Measurements from ENCODE around the gene MAP3K4.
"Not testable (repeated sequence)": the region's sequence is repeated elsewhere in the genome, so short reads cannot be mapped to it uniquely, and the experiment has no call there.

Gene MAP3K4

DNA sequence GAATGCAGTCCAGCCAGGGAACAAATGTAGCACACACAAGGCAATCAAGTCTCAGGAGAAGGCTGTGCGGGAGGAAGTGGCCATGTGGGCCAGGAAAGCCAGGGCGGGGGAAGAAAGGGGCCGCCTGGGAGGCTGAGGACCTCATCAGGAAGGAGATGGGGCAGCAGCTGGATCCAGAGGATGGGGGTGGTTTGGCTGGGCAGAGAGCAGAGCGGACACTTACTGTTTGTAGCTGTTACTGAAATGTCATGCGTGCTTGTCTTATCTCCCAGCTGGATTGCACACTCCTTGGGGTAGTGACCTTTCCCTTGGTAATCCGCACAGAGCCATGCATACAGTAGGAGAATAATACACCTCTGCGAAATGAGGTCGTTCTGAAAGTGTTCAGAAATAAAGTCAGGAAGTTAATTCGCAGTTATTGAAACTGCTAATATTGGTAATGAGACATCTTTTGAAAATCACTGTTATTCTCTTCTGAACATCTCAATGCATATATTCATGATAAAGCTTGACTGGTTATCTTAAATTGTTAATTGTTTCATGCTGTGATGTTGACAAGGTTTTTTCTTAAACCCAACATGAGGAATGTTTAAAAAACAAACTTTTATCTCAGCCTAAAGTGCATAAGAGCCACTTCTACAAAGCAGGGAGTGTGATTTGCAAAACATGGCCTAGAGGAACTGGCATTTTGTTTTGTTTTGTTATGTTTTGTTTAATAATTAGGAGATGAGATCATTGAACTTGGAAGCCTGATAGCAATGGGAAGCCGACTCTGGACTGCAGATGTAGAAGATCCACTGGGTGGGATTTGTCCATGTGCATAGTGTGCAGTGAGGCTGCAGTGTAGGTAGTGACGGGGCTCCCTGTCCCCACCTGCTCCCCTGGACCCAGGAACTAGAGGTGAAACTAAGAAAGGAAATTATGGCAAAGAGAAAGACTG is 18.0 kb upstream of the MAP3K4 start:
- no peak for DNase-seq

GRCh38 chr6:160974304-160974771 is 17.2 kb upstream of the MAP3K4 start:
- DNase-seq = no peak

GRCh38 chr6:160975162-160975561 is 16.4 kb upstream of the MAP3K4 start:
- no peak for DNase-seq

DNA sequence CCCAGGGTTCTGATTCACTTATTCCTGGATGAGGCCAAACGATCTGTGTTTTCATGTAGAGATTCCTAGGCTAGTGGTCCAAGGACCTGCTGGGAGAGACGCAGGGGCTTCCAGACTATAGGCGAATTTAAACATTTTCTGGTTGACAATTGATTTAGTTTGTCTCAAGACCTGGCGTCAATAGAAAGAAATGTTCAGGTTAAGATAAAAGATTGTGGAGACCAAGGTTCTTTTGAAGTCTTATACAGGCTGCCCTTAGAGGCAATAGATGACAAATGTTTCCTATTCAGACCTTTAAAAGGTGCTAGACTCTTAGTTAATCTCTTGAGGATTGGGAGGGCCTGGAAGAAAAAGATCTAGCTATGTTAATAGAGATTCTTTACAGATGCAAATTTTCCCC is 15.6 kb upstream of the MAP3K4 start:
- not testable (repeated sequence) for DNase-seq

GRCh38 chr6:160978141-160978901 is 13.2 kb upstream of the MAP3K4 start:
- no peak for DNase-seq

- no peak for DNase-seq
Observed at GRCh38 chr6:160979061-160979708, 12.4 kb upstream of the MAP3K4 start.

DNA sequence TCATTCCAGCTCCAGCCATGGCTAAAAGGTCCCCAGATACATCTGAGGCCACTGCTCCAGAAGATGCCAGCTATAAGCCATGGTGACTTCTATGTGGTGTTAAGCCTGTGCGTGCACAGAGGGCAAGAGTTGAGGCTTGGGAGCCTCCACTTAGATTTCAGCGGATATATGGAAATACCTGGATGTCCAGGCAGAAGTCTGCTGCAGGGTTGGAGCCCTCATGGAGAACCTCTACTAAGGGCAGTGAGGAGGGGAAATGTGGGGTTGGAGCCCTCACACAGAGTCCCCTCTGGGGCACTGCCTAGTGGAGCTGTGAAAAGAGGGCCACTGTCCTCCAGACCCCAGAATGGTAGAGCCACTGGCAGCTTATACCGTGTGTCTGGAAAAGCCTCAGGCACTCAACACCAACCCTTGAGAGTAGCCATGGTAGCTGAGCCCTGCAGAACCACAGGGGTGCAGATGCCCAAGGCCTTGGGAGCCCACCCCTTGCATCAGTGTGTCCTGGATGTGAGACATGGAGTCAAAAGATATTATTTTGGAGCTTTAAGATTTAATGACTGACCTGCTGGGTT is 8.1 kb upstream of the MAP3K4 start:
- DNase-seq = not testable (repeated sequence)

DNA sequence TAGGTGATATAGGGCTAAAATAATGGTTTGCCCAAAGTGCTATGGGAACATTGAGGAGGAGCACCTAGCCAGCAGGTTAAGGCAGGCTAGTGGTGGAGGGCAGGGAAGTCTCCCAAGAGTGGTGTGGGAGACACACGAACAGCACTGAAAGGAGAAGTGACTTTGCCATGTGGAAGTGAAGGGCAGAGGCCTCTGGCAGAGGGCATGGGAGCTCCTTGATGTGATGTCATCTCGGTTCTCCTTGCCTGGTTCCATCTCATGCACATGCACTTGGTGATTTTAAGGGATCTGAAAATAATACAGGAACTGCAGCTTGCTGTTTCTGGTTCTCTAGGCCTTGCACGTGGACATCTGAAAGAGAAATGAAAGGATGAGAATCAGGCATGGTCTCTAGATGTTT is 4.7 kb upstream of the MAP3K4 start:
- DNase-seq = no peak

- no peak for DNase-seq
Observed at GRCh38 chr6:160987265-160987664, 4.3 kb upstream of the MAP3K4 start.

- DNase-seq = no peak
Observed at GRCh38 chr6:160990847-160991405, 643 bp upstream of the MAP3K4 start.

GRCh38 chr6:160992061-160992979 is 751 bp downstream of the MAP3K4 start:
- no peak for DNase-seq

DNA sequence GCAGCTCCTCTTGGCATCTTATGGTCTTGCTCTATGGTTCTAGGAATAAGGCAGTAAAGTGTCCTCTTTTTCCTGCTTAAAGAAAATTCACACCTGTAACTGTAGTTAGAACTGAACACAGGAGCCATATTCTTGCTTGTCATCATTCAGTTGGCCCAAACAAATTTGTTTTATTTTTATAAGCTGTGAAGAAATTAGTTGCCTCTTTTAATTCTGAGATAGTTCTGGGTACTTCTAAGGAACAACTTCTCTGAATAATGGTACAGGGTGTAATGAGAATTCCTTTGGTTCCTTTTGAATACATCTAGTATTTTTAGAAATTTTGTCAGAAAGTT is 1.4 kb downstream of the MAP3K4 start:
- no peak for DNase-seq

- DNase-seq = no peak
Observed at GRCh38 chr6:160995271-160995670, 3.7 kb downstream of the MAP3K4 start.

- DNase-seq = no peak
Observed at GRCh38 chr6:160996131-160996601, 4.6 kb downstream of the MAP3K4 start.

DNA sequence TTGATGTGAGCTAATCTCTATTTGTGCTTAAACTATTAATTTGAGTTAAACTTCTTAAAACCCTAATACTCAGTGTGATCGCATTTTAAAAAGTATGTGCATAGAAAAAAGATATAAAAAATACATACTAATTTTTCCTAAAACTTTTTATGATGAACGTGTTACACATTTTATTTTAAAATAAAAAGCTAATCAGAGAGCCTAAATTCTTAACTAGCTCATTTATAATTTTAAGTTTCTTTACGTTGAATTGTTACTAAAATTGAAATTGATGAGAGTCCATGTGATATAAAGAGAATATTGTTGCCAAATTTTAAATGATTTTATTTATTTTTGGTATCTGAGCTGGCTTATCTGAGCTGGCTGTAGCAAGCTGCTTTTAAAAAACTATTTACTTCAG is 6.6 kb downstream of the MAP3K4 start:
- DNase-seq = no peak

DNA sequence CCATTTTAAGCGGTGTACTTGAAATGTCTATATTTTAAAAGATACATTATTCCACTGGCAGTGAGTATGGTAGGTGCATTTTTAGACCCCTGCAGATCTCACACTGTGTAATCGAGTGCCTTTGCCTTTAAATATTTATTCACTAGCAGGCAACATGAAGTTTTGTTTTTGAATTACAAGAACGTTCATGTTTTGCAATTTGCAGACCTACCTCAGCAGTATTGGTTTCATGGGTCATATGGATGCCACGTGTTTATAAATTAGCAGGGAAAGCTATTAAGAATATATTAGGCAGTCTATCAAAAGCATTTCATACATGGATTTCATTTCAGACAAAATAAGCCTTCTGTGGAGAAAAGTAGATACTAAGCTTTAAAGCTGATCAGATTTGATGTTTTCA is 7.2 kb downstream of the MAP3K4 start:
- no peak for DNase-seq

- DNase-seq = no peak
Observed at GRCh38 chr6:160999516-160999915, 7.9 kb downstream of the MAP3K4 start.

DNA sequence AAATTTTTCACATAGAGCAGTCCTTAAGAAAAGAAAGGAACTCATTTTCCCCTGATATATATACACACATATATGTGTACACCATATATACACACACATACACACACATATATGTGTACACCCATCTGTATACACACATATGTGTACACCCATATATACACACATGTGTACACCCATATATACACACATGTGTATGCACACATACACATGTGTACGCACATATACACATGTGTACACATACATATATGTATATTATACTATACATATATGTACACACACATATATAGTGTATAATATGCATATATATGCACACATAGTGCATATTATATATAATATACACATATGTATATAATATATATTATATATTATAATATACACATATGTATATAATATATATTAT is 9.1 kb downstream of the MAP3K4 start:
- DNase-seq = no peak

GRCh38 chr6:161001421-161001820 is 9.9 kb downstream of the MAP3K4 start:
- DNase-seq = no peak

DNA sequence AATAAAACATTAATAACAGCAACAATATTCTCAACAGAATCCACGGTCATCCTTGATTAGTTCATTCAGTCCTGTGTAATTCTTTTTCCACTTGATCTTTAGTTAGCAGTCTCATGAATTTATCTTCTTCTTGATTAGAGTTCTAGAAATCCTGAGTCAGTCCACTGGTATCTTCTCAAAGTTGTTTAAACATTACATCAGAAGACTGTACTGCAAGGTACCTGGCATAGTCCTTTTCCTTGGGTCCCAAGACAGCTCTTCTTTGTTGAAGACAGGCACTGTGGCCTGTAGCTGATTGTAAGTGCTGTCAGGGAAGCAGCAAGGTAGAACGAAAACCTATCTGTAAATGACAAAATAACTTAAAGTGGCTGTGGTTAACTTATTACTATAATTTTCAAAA is 11.8 kb downstream of the MAP3K4 start:
- DNase-seq = no peak

DNA sequence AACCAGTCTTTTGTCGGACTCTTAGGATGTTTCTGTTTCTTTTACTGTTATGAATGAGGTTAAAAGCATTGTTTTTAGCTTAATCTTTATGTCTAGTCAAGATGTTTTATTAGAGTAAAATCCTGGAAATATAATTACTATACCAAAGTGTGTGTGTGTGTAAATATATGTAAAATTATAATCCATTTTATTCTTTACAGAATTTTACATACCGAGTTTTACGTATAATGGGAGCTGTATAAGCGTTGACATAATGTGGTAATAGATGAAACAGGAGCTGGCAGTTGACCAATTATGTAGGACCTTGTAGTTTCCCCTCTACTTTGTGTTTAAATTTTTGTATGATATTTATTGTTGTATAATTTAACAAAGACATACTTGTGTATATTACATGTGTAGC is 16.7 kb downstream of the MAP3K4 start:
- DNase-seq = no peak

DNA sequence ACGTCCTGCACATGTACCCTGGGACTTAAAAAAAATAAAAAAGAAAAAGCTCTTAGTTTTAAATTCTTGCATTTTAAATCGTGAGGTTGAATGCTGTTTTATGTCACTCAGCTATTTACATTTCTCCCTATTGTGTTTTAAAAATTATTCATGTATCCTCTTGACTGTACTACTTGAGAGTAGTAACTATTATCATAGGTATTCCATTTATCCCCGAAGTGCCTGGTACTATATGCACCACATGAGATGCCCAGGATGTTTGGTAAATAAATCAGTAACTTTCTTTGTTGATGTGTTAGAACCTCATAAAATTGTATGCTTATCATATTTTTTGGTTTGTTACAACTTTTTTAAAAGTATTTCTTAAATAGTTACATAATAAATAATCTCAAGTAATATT is 18.4 kb downstream of the MAP3K4 start:
- DNase-seq = no peak
